ENCODE measurements around the gene MED27. TPM values are rescaled to one million over a fixed set of nuclear protein-coding genes. Genes with fewer than 3 reads are reported as not detected.

Gene MED27
- total RNA-seq, 2 donors from 2014 or later = 12.0 to 18.8 TPM

DNA sequence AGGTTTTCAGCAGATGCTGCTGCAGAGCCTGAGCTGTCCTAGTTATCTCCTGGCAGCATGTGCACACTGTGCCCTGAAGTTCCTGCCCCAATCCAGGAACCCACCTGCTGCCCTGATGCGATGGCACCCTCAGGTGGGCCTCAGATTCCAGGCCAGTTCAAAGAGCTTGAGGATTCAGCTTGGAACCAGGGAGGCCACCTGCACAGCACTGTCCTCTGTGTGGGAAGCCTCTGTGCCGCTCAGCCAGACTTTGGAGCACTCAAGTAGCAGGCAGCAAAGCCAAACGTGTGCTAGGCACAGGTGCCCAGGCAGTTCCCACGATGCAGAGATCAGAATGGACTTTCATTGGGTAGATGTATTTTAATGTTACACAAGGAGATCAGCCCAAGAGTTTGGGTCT lies 207.0 kb downstream of the MED27 start:
- DNase-seq = no peak
- intact Hi-C loops (cut with DNase I) = no loop called here
- no peaks in the 10 kb centered on the region for H3K27me3 ChIP-seq
- no peak overlapping the region for H3K4me3 ChIP-seq
- no peak overlapping the region for H3K9ac ChIP-seq (ENCODE audit: low read depth in 2 of 2, low read length in 2 of 2)
- H3K36me3 ChIP-seq = no peaks in the 10 kb centered on the region
- TF ChIP-seq, protein P1, sequence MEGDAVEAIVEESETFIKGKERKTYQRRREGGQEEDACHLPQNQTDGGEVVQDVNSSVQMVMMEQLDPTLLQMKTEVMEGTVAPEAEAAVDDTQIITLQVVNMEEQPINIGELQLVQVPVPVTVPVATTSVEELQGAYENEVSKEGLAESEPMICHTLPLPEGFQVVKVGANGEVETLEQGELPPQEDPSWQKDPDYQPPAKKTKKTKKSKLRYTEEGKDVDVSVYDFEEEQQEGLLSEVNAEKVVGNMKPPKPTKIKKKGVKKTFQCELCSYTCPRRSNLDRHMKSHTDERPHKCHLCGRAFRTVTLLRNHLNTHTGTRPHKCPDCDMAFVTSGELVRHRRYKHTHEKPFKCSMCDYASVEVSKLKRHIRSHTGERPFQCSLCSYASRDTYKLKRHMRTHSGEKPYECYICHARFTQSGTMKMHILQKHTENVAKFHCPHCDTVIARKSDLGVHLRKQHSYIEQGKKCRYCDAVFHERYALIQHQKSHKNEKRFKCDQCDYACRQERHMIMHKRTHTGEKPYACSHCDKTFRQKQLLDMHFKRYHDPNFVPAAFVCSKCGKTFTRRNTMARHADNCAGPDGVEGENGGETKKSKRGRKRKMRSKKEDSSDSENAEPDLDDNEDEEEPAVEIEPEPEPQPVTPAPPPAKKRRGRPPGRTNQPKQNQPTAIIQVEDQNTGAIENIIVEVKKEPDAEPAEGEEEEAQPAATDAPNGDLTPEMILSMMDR (IDR thresholded peaks at IDR 0.05) = no peak
- H3K4me1 ChIP-seq = no peaks in the 10 kb centered on the region
- H3K27ac ChIP-seq = no peak overlapping the region
- H3K9me3 ChIP-seq = no peaks in the 10 kb centered on the region

DNA sequence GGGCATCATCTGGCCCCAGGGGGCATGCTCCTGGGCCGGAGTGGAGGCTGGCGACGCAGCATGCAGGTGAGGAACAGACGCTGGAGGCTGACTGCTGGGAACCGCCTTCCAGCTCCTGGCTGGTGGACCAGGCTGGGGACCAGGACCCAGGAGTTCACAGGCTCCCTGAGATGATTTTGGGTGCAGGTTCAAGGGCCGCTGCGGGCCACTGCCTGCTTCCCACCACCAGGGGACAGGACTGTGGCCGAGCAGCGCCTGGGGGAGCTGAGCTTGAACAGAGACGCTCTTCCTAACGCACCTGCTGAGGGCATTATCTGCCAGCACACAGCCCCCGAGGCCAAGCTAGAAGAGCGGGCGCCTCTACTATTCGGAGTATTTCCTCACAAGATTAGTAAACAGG lies 207.7 kb downstream of the MED27 start:
- Histone ChIP-seq H3K36me3 (no peaks in the 10 kb centered on the region), H3K4me3 (no peak overlapping the region), H3K27ac (no peak overlapping the region), H3K9ac (ENCODE audit: low read depth in 2 of 2, low read length in 2 of 2) (no peak overlapping the region), H3K4me1 (no peaks in the 10 kb centered on the region), H3K27me3 (no peaks in the 10 kb centered on the region), H3K9me3 (no peaks in the 10 kb centered on the region)
- intact Hi-C loops (cut with DNase I) = no loop called here
- DNase-seq = no peak
- TF ChIP-seq, protein P1 (IDR thresholded peaks at IDR 0.05) = no peak

DNA sequence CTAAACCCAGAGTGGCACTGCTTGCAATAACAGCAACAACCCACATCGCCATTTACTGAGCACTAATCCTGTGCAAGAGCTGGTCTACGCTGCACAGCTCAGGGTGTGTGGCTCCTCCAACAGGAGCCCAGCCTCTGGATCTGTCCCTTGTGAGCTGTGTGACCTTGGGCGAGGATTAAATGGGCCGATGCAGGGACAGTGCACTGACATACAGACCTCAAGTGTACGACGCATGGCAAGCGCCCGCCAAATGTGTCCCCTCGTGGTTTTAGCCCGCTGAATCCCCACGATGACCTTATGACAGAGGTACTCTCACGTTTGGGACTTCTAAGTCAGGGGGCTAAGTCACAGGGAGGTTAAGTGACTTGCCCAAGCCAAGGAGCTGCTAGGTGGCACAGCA lies 209.5 kb downstream of the MED27 start:
- no peak for DNase-seq
- no peaks in the 10 kb centered on the region for H3K9me3 ChIP-seq
- no peak overlapping the region for H3K9ac ChIP-seq (ENCODE audit: low read depth in 2 of 2, low read length in 2 of 2)
- H3K36me3 ChIP-seq = no peaks in the 10 kb centered on the region
- H3K4me3 ChIP-seq = no peak overlapping the region
- H3K27ac ChIP-seq = no peak overlapping the region
- H3K4me1 ChIP-seq = no peaks in the 10 kb centered on the region
- H3K27me3 ChIP-seq = no peaks in the 10 kb centered on the region
- TF ChIP-seq, protein P1 (IDR thresholded peaks at IDR 0.05) = no peak
- intact Hi-C loops (cut with DNase I) = no loop called here

DNA sequence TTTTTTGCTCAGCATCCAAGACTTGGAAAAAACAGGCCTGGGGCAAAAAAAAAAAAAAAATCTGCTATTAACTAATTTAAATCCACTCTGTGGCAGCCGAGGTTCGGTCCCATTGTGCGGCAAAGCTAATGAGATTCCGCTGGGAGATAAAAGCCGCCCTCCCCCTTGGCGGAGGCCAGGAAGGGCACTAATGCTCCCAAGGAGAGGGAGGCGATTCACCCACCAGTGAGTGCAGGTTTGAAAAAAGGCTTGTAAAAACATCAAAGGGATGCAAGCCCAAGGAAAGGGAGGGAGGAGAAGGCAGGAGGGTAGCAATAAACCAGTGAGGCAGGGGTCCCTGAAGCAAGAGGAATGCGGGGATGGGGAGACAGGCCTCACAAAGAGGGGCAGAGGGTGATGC lies 210.3 kb downstream of the MED27 start:
- no peak for DNase-seq
- Histone ChIP-seq H3K9ac (ENCODE audit: low read depth in 2 of 2, low read length in 2 of 2) (no peak overlapping the region), H3K36me3 (no peaks in the 10 kb centered on the region), H3K27ac (no peak overlapping the region), H3K27me3 (no peaks in the 10 kb centered on the region), H3K4me1 (no peaks in the 10 kb centered on the region), H3K9me3 (no peaks in the 10 kb centered on the region), H3K4me3 (no peak overlapping the region)
- intact Hi-C loops (cut with DNase I) = no loop called here
- TF ChIP-seq, protein P1 (IDR thresholded peaks at IDR 0.05) = no peak

DNA sequence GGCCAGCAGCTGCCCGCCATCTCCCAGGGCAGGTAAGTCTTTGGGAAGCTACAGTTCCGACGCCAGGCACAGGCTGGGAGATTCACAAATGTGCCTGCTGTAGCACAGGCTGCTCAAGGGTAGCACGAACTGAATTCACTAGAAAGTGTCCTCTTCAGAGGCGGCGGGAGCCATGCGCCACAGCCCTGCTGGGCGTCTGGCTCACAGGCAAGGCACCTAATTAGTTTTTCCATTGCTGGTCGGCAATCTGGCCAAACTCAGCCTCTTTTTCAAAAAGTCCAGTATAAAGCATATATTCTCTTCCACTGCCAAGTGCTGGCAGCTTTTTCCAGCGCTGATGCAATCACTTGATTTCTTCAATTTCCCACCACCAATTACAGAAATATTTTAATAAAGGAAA lies 210.9 kb downstream of the MED27 start:
- Histone ChIP-seq H3K36me3 (no peaks in the 10 kb centered on the region), H3K9ac (ENCODE audit: low read depth in 2 of 2, low read length in 2 of 2) (no peak overlapping the region), H3K4me3 (no peak overlapping the region), H3K27ac (no peak overlapping the region), H3K9me3 (no peaks in the 10 kb centered on the region), H3K4me1 (no peaks in the 10 kb centered on the region), H3K27me3 (no peaks in the 10 kb centered on the region)
- TF ChIP-seq, protein P1 (IDR thresholded peaks at IDR 0.05) = no peak
- DNase-seq = no peak
- intact Hi-C loops (cut with DNase I) = no loop called here

Data from colonic mucosa (tissue), 4 donors.